PC-3 (cell line): Measurements from ENCODE around the gene YAP1. TPM values are rescaled to one million over a fixed set of nuclear protein-coding genes. Genes with fewer than 3 reads are reported as not detected.

Experiments used
- ATAC-seq: fragments of 200-7000 bp; cut with Tn5 transposase; 2 replicates; pipeline ENCODE4 v1.9.1; 2020; ENCODE audit warnings: mild to moderate bottlenecking, moderate library complexity
- Bru-seq: library from RNA; stranded (reverse); fragments of 400-500 nt; gene quantifications from one replicate; lab custom pipeline; 2021; lab: Mats Ljungman, UMichigan
- BruChase-seq, 2 experiments: library from RNA; stranded (reverse); fragments of 400-500 nt; gene quantifications; one replicate each; lab custom pipeline; 2021; lab: Mats Ljungman, UMichigan
- BruUV-seq: library from RNA; stranded (reverse); fragments of 400-500 nt; replicated peaks from 2 replicates; lab custom pipeline; 2021; lab: Mats Ljungman, UMichigan
- CTCF ChIA-PET: fragments of 300-600 bp; sonication (Branson Sonifier 250); formaldehyde crosslinking; loops from one replicate; lab custom pipeline; 2022; ENCODE audit warnings: antibody characterized with exemption; lab: Charles Lee
- POLR2A ChIA-PET: fragments of 300-600 bp; sonication (Branson Sonifier 250); formaldehyde crosslinking; loops from one replicate; lab custom pipeline; 2022; ENCODE audit warnings: antibody characterized with exemption; ENCODE audit not compliant: unreplicated experiment; lab: Charles Lee
- DNase-seq: peaks from one replicate; pipeline ENCODE4 v3.0.0-alpha.2; 2015
- H2AFZ ChIP-seq: fragments of 300-600 bp; sonication (generic); 2 replicates; pipeline ENCODE4 v1.6.0; 2016; ENCODE audit warnings: antibody characterized with exemption, low read length
- H3F3A ChIP-seq: fragments of 300-600 bp; sonication (generic); one replicate; pipeline ENCODE4 v1.6.0; 2017; ENCODE audit warnings: antibody characterized with exemption, low read length, control low read depth, mild to moderate bottlenecking; ENCODE audit not compliant: unreplicated experiment
- H3K27ac ChIP-seq: fragments of 300-600 bp; sonication (generic); 2 replicates; pipeline ENCODE4 v1.5.1; 2016; ENCODE audit warnings: mild to moderate bottlenecking, low read length
- H3K27me3 ChIP-seq: fragments of 300-600 bp; sonication (generic); 2 replicates; pipeline ENCODE4 v1.6.1; 2016; ENCODE audit warnings: low read length, mixed read lengths
- H3K36me3 ChIP-seq: fragments of 300-600 bp; sonication (generic); 2 replicates; pipeline ENCODE4 v1.6.1; 2016; ENCODE audit warnings: low read depth, mixed run types, low read length, mixed read lengths
- H3K4me1 ChIP-seq: fragments of 300-600 bp; sonication (generic); 2 replicates; pipeline ENCODE4 v1.5.1; 2016; ENCODE audit warnings: low read length; ENCODE audit not compliant: insufficient read depth
- H3K4me2 ChIP-seq: fragments of 300-600 bp; sonication (generic); 2 replicates; pipeline ENCODE4 v1.6.0; 2016; ENCODE audit warnings: low read length
- H3K4me3 ChIP-seq: fragments of 300-600 bp; sonication (generic); 2 replicates; pipeline ENCODE4 v1.5.1; 2016; ENCODE audit warnings: mild to moderate bottlenecking, low read length, mixed read lengths
- H3K79me2 ChIP-seq: fragments of 300-600 bp; sonication (generic); 2 replicates; pipeline ENCODE4 v1.6.1; 2017; ENCODE audit warnings: low read length, mixed read lengths
- H3K9ac ChIP-seq: fragments of 300-600 bp; sonication (generic); 2 replicates; pipeline ENCODE4 v1.6.0; 2016; ENCODE audit warnings: mild to moderate bottlenecking, low read length
- H3K9me2 ChIP-seq: fragments of 300-600 bp; sonication (generic); replicated peaks from 2 replicates; pipeline ENCODE4 v1.6.1; 2016; ENCODE audit warnings: mixed run types, low read length, mixed read lengths
- H3K9me3 ChIP-seq: fragments of 300-600 bp; sonication (generic); 2 replicates; pipeline ENCODE4 v1.6.1; 2016; ENCODE audit warnings: low read length, mixed read lengths
- H4K20me1 ChIP-seq: fragments of 300-600 bp; sonication (generic); 2 replicates; pipeline ENCODE4 v1.6.1; 2016; ENCODE audit warnings: low read length, mixed read lengths
- CTCF ChIP-seq: fragments of 300-600 bp; sonication (generic); conservative IDR thresholded peaks from 2 replicates; pipeline ENCODE4 v1.5.1; 2017; ENCODE audit warnings: antibody characterized with exemption, low read depth, mild to moderate bottlenecking, low read length
- EZH2 ChIP-seq: fragments of 300-600 bp; sonication (generic); IDR thresholded peaks from one replicate; pipeline ENCODE4 v1.6.1; 2017; ENCODE audit warnings: antibody characterized with exemption, mild to moderate bottlenecking, low read length; ENCODE audit not compliant: unreplicated experiment
- EZH2phosphoT487 ChIP-seq: fragments of 300-600 bp; sonication (generic); IDR thresholded peaks from 2 replicates; pipeline ENCODE4 v1.6.1; 2018; ENCODE audit warnings: mild to moderate bottlenecking, antibody characterized with exemption, low read length, borderline replicate concordance
- intact Hi-C: fragments of 100-400 bp; cut with micrococcal nuclease; formaldehyde crosslinking; loops from 2 replicates; pipeline ENCODE4 v1.9.0; 2023
- long read RNA-seq: library from polyadenylated mRNA; unstranded; transcript quantifications from one replicate; pipeline ENCODE4 v2.0.0, GENCODE V29; 2021; ENCODE audit not compliant: unreplicated experiment
- total RNA-seq: library from RNA; depleted of rRNA; stranded (reverse); fragments of >200 nt; gene quantifications from 2 replicates; pipeline ENCODE4 v1.2.3, GENCODE V29; 2014; rRNA removed

Gene YAP1
- total RNA-seq (104 and 118 TPM in 2 replicates), Bru-seq, nascent RNA (percentile 96 among the genes with signal in this experiment), BruChase-seq, experiment 1, labeled RNA remaining after a 6-hour chase (percentile 91 among the genes with signal in this experiment), BruChase-seq, experiment 2, labeled RNA remaining after a 2-hour chase (percentile 93 among the genes with signal in this experiment)
- long read RNA-seq, full-length matches to known transcripts, result 27 of 99 reads
- long read RNA-seq, partial matches to known transcripts, result 6 of 99 reads
- long read RNA-seq, other reads (novel, unspliced or antisense), result 66 of 99 reads

DNA sequence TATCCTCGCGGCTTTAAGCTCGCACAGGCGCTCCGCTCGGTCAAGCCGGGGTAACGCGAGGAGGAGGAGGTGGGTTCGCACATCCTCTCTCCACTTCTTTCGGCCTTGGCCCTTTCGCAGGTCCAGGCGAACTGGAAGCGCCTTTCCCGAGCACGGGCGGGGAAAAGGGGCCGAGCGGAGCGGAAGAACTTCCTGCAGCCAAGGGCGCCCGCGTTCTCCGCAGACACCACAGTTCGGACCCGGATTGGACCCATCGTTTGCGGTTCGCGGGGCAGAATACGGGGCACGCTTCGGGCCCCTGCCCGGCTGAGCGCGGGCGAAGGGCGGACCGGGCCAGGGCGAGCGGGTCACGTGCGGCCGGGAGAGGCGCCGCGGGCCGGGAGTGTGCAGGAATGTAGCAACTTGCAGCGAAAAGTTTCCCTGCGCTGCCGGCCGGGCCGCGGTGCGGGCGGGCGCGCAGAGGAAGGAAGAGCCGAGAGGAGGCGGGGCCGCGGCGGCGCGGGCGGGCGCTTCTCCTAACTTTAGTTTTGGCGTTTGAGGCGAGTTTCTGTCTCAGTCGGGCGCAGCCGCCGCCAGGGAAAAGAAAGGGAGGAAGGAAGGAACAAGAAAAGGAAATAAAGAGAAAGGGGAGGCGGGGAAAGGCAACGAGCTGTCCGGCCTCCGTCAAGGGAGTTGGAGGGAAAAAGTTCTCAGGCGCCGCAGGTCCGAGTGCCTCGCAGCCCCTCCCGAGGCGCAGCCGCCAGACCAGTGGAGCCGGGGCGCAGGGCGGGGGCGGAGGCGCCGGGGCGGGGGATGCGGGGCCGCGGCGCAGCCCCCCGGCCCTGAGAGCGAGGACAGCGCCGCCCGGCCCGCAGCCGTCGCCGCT, at the start of gene YAP1:
TSS of gene YAP1 (plus strand) at position 552 of the 865 bp plus-strand sequence. CDS start 402 bp downstream, outside the sequence.
- Histone ChIP-seq H3K27me3 (no peaks in the 10 kb centered on the region), H3K79me2 (peaks cover 49% of the 10 kb centered on the region)
- no TSS peak for BruUV-seq

GRCh38 chr11:102061276-102061675, 49.0 kb upstream of the YAP1 start:
- H3K4me2 ChIP-seq, result no peak overlapping the region
- no peaks in the 10 kb centered on the region for H4K20me1 ChIP-seq
- H3K4me1 ChIP-seq, result no peaks in the 10 kb centered on the region
- H2AFZ ChIP-seq, result no peak overlapping the region
- no TSS peak for BruUV-seq
- ATAC-seq (peak; percentile 45; the same call in 1 of the 2 replicates), DNase-seq (no peak)
- no peak overlapping the region for H3K27ac ChIP-seq
- H3K9me3 ChIP-seq, result no peaks in the 10 kb centered on the region
- H3K79me2 ChIP-seq, result no peaks in the 10 kb centered on the region
- CTCF ChIA-PET, result no interaction called here
- intact Hi-C loops, result no loop called here
- no peak overlapping the region for H3K9ac ChIP-seq
- no peaks in the 10 kb centered on the region for H3K9me2 ChIP-seq
- TF ChIP-seq CTCF, result peak; percentile 47
- no peak for TF ChIP-seq EZH2phosphoT487
- no peaks in the 10 kb centered on the region for H3F3A ChIP-seq
- no peaks in the 10 kb centered on the region for H3K27me3 ChIP-seq
- H3K36me3 ChIP-seq, result no peaks in the 10 kb centered on the region
- H3K4me3 ChIP-seq, result no peak overlapping the region
- POLR2A ChIA-PET, result no interaction called here

More for the DNA sequence above, at the start of gene YAP1:
- intact Hi-C loops, result loop anchor here (1.0 to 5.0 kb wide), 7 partner anchors 63 to 663 kb away; partner anchors contain the start of genes ANGPTL5, BIRC2, CEP126 and CFAP300
- DNase-seq (peak; percentile 95), ATAC-seq (peak; percentile 53)
- H3K4me3 ChIP-seq, result peak within 1 kb of the TSS; percentile 70
- no peaks in the 10 kb centered on the region for H3K9me2 ChIP-seq
- H3K4me2 ChIP-seq, result peak within 1 kb of the TSS; percentile 87
- peaks cover 5% of the 10 kb centered on the region; the same call in 1 of the 2 replicates for H4K20me1 ChIP-seq
- POLR2A ChIA-PET, result interaction anchor here (0.6 to 0.7 kb wide), 2 partner anchors 51 to 59 kb away, joined by 3 to 5 read pairs; no protein-coding TSS in a partner anchor
- TF ChIP-seq EZH2 (no peak), EZH2phosphoT487 (peak; percentile 93), CTCF (no peak; the same call in 1 of the 2 replicates)
- H3K9me3 ChIP-seq, result no peaks in the 10 kb centered on the region
- peaks cover 8% of the 10 kb centered on the region; the same call in 1 of the 2 replicates for H3K36me3 ChIP-seq
- peaks cover 4% of the 10 kb centered on the region for H3F3A ChIP-seq
- H3K27ac ChIP-seq, result peak within 1 kb of the TSS; percentile 87
- H2AFZ ChIP-seq, result peak within 1 kb of the TSS; percentile 73
- peaks cover 26% of the 10 kb centered on the region for H3K4me1 ChIP-seq
- CTCF ChIA-PET, result no interaction called here
- H3K9ac ChIP-seq, result peak within 1 kb of the TSS; percentile 89
